Tibial nerve (tissue), 4 donors: ENCODE measurements around the gene LIPC. TPM values are rescaled to one million over a fixed set of nuclear protein-coding genes. Genes with fewer than 3 reads are reported as not detected.

ENCODE experiments used
- DNase-seq, 2 donors: peaks; one replicate each; pipeline ENCODE4 v3.0.0-alpha.2; 2019; ENCODE audit warnings: low spot score in 2 of 2
- H3K27ac ChIP-seq, 4 donors: fragments of 200-600 bp; sonication (generic) in 3 of 4; one replicate each; pipeline ENCODE4 v1.5.1; 2017 to 2019; ENCODE audit warnings: mild to moderate bottlenecking in 1 of 4
- H3K27me3 ChIP-seq, 2 donors: fragments of 200-600 bp; sonication (generic) in 1 of 2; one replicate each; pipeline versions ENCODE4 v1.5.1 to v1.6.0; 2017 to 2019
- H3K36me3 ChIP-seq, 3 donors: fragments of 200-600 bp; sonication (generic); one replicate each; pipeline ENCODE4 v1.5.1; 2018 to 2019
- H3K4me1 ChIP-seq, 4 donors: fragments of 200-600 bp; sonication (generic) in 3 of 4; one replicate each; pipeline ENCODE4 v1.5.1; 2017 to 2019
- H3K4me3 ChIP-seq, 4 donors: fragments of 200-600 bp; sonication (generic) in 3 of 4; one replicate each; pipeline ENCODE4 v1.5.1; 2017 to 2019; ENCODE audit warnings: mild to moderate bottlenecking in 1 of 4, moderate library complexity in 1 of 4
- H3K9me3 ChIP-seq, 4 donors: fragments of 200-600 bp; sonication (generic) in 3 of 4; one replicate each; pipeline ENCODE4 v1.5.1; 2017 to 2019
- CTCF ChIP-seq, 5 experiments: fragments of 200-600 bp in 3 of 5; fragments of 450-650 bp in 2 of 5; sonication (generic) in 3 of 5; IDR thresholded peaks; one replicate each; pipeline ENCODE4 v1.5.1; 2016 to 2019; ENCODE audit warnings: antibody characterized with exemption in 5 of 5, mild to moderate bottlenecking in 3 of 5, moderate library complexity in 2 of 5
- EP300 ChIP-seq, 2 donors: sonication (generic); formaldehyde crosslinking; IDR thresholded peaks; one replicate each; pipeline ENCODE4 v1.6.1; 2017; ENCODE audit warnings: antibody characterized with exemption in 2 of 2, mild to moderate bottlenecking in 1 of 2
- POLR2A ChIP-seq, 2 donors: fragments of 450-650 bp; IDR thresholded peaks; one replicate each; pipeline ENCODE4 v1.6.1; 2017; ENCODE audit warnings: antibody characterized with exemption in 2 of 2, mild to moderate bottlenecking in 2 of 2, moderate library complexity in 2 of 2
- WGBS, 2 donors: methylation state at CpG; one replicate each; pipeline ENCODE4 v1.1.5; 2018; 5-methylcytosine and 5-hydroxymethylcytosine counted together
- total RNA-seq, 4 donors: library from RNA; depleted of rRNA; stranded (reverse); fragments of >200 nt; gene quantifications; one replicate each; pipeline ENCODE4 v1.1.0, GENCODE V29; 2016

LIPC gene
- total RNA-seq, 4 donors from 2014 or later: 11.2 to 18.4 (median 14.7) TPM

GRCh38 chr15:58436552-58436951 lies 4.8 kb downstream of the LIPC start:
- WGBS, 2 donors: 79 to 86% methylated on average over 4 of the region's 4 CpGs
- H3K27me3 ChIP-seq: no peaks in the 10 kb centered on the region
- no peaks in the 10 kb centered on the region for H3K36me3 ChIP-seq
- H3K27ac ChIP-seq: no peak overlapping the region
- DNase-seq: no peak
- H3K4me3 ChIP-seq: no peak overlapping the region
- peaks cover 0 to 46% (median 18%) of the 10 kb centered on the region in 4 donors for H3K4me1 ChIP-seq
- no peak for TF ChIP-seq EP300 (IDR thresholded peaks at IDR 0.05)
- TF ChIP-seq CTCF (IDR thresholded peaks at IDR 0.05): no peak
- TF ChIP-seq POLR2A (IDR thresholded peaks at IDR 0.05): no peak
- no peaks in the 10 kb centered on the region for H3K9me3 ChIP-seq

GRCh38 chr15:58437531-58438105 lies 5.8 kb downstream of the LIPC start:
- no peak overlapping the region for H3K27ac ChIP-seq
- no peaks in the 10 kb centered on the region for H3K36me3 ChIP-seq
- no peak for DNase-seq
- TF ChIP-seq POLR2A (IDR thresholded peaks at IDR 0.05) (no peak), EP300 (IDR thresholded peaks at IDR 0.05) (no peak), CTCF (IDR thresholded peaks at IDR 0.05) (no peak)
- no peaks in the 10 kb centered on the region for H3K27me3 ChIP-seq
- no peak overlapping the region for H3K4me3 ChIP-seq
- 92 to 97% methylated on average over 9 of the region's 9 CpGs for WGBS, 2 donors
- no peaks in the 10 kb centered on the region for H3K9me3 ChIP-seq
- peaks cover 0 to 54% (median 24%) of the 10 kb centered on the region in 4 donors for H3K4me1 ChIP-seq

GRCh38 chr15:58438111-58438510 lies 6.3 kb downstream of the LIPC start:
- Histone ChIP-seq H3K36me3 (no peaks in the 10 kb centered on the region), H3K27me3 (no peaks in the 10 kb centered on the region), H3K9me3 (no peaks in the 10 kb centered on the region), H3K27ac (no peak overlapping the region), H3K4me3 (no peak overlapping the region), H3K4me1 (peaks cover 0 to 49% (median 24%) of the 10 kb centered on the region in 4 donors)
- WGBS, 2 donors: 86 to 98% methylated on average over 8 to 9 of the region's 9 CpGs
- no peak for DNase-seq
- no peak for TF ChIP-seq POLR2A (IDR thresholded peaks at IDR 0.05)
- no peak for TF ChIP-seq EP300 (IDR thresholded peaks at IDR 0.05)
- no peak for TF ChIP-seq CTCF (IDR thresholded peaks at IDR 0.05)

- Histone ChIP-seq H3K27me3 (no peaks in the 10 kb centered on the region), H3K4me1 (peaks cover 0 to 41% (median 24%) of the 10 kb centered on the region in 4 donors), H3K36me3 (no peaks in the 10 kb centered on the region), H3K9me3 (no peaks in the 10 kb centered on the region), H3K4me3 (no peak overlapping the region), H3K27ac (peak overlapping the region in 1 of 4 donors; percentile 6)
- no peak for DNase-seq
- 64 to 78% methylated on average over 7 of the region's 7 CpGs for WGBS, 2 donors
- TF ChIP-seq EP300 (IDR thresholded peaks at IDR 0.05): no peak
- no peak for TF ChIP-seq POLR2A (IDR thresholded peaks at IDR 0.05)
- TF ChIP-seq CTCF (IDR thresholded peaks at IDR 0.05): no peak
Measured at GRCh38 chr15:58438956-58439355, 7.2 kb downstream of the LIPC start.

- Histone ChIP-seq H3K27me3 (no peaks in the 10 kb centered on the region), H3K36me3 (no peaks in the 10 kb centered on the region), H3K4me1 (peaks cover 0 to 38% (median 24%) of the 10 kb centered on the region in 4 donors), H3K9me3 (no peaks in the 10 kb centered on the region), H3K27ac (peak overlapping the region in 3 of 4 donors; percentile 65 to 74 (median 70)), H3K4me3 (no peak overlapping the region)
- TF ChIP-seq CTCF (IDR thresholded peaks at IDR 0.05) (no peak), EP300 (IDR thresholded peaks at IDR 0.05) (peak in 1 of 2 donors; percentile 75), POLR2A (IDR thresholded peaks at IDR 0.05) (no peak)
- DNase-seq: peak in 1 of 2 donors; percentile 28
- 53 to 56% methylated on average over 7 of the region's 7 CpGs for WGBS, 2 donors
Measured at GRCh38 chr15:58440158-58440910, 8.5 kb downstream of the LIPC start.
